ENCODE results near the gene SOX3.

DNA sequence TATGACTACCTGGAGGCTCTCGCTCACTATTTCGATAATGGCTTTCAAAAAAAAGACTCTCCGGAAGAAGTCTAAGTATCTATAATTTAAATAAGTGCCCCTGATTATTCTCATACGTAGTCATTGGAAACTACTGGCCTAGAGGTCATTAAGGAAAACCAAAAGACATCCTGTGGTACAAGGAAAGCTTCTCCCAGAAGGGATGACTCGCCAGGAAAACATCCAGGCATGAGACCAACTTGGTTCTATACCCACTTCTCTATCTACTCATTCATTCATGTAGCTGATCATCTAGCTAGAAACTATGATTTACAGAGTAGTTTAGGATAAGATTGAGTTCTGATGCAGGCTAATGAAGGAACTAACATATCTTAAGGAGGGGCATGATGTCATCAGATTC is 37.7 kb downstream of the SOX3 start:
- TF ChIP-seq, protein P1, sequence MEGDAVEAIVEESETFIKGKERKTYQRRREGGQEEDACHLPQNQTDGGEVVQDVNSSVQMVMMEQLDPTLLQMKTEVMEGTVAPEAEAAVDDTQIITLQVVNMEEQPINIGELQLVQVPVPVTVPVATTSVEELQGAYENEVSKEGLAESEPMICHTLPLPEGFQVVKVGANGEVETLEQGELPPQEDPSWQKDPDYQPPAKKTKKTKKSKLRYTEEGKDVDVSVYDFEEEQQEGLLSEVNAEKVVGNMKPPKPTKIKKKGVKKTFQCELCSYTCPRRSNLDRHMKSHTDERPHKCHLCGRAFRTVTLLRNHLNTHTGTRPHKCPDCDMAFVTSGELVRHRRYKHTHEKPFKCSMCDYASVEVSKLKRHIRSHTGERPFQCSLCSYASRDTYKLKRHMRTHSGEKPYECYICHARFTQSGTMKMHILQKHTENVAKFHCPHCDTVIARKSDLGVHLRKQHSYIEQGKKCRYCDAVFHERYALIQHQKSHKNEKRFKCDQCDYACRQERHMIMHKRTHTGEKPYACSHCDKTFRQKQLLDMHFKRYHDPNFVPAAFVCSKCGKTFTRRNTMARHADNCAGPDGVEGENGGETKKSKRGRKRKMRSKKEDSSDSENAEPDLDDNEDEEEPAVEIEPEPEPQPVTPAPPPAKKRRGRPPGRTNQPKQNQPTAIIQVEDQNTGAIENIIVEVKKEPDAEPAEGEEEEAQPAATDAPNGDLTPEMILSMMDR (IDR thresholded peaks at IDR 0.05): no peak
- no peak for TF ChIP-seq POLR2A (IDR thresholded peaks at IDR 0.05)

All from thyroid gland (tissue), 4 donors.